HG02759 (cell line): ENCODE measurements around the gene PIK3AP1.

Experiments used
- ATAC-seq: cut with Tn5 transposase; IDR thresholded peaks from one replicate; pipeline ENCODE4 v1.9.1; 2021; ENCODE audit warnings: mild to moderate bottlenecking, moderate library complexity; ENCODE audit not compliant: unreplicated experiment

Gene PIK3AP1

GRCh38 chr10:96673318-96674099 lies 46.8 kb downstream of the PIK3AP1 start:
- ATAC-seq, result peak; percentile 75

- no peak for ATAC-seq
These were observed 47.7 kb downstream of the PIK3AP1 start for GRCh38 chr10:96672481-96673175.

GRCh38 chr10:96671211-96671890 lies 49.0 kb downstream of the PIK3AP1 start:
- no peak for ATAC-seq

- no peak for ATAC-seq
These were observed 49.5 kb downstream of the PIK3AP1 start for GRCh38 chr10:96670786-96671185.

- no peak for ATAC-seq
These were observed 52.9 kb downstream of the PIK3AP1 start for GRCh38 chr10:96667401-96667800.

- ATAC-seq, result peak; percentile 51
These were observed 53.6 kb downstream of the PIK3AP1 start for GRCh38 chr10:96666741-96667140.

- ATAC-seq, result no peak
These were observed 55.0 kb downstream of the PIK3AP1 start for GRCh38 chr10:96665306-96665705.

GRCh38 chr10:96664563-96664962 lies 55.8 kb downstream of the PIK3AP1 start:
- ATAC-seq, result no peak

- no peak for ATAC-seq
These were observed 56.5 kb downstream of the PIK3AP1 start for GRCh38 chr10:96663797-96664196.

- ATAC-seq, result no peak
These were observed 58.7 kb downstream of the PIK3AP1 start for GRCh38 chr10:96661632-96662031.

GRCh38 chr10:96660297-96660696 lies 60.0 kb downstream of the PIK3AP1 start:
- no peak for ATAC-seq

- no peak for ATAC-seq
These were observed 61.5 kb downstream of the PIK3AP1 start for GRCh38 chr10:96658844-96659243.

- no peak for ATAC-seq
These were observed 62.9 kb downstream of the PIK3AP1 start for GRCh38 chr10:96657385-96657784.

- no peak for ATAC-seq
These were observed 63.5 kb downstream of the PIK3AP1 start for GRCh38 chr10:96656839-96657238.

GRCh38 chr10:96656198-96656577 lies 64.1 kb downstream of the PIK3AP1 start:
- no peak for ATAC-seq

GRCh38 chr10:96655461-96656197 lies 64.7 kb downstream of the PIK3AP1 start:
- ATAC-seq, result no peak

GRCh38 chr10:96651998-96652431 lies 68.3 kb downstream of the PIK3AP1 start:
- ATAC-seq, result peak; percentile 81

GRCh38 chr10:96650958-96651357 lies 69.4 kb downstream of the PIK3AP1 start:
- no peak for ATAC-seq

GRCh38 chr10:96648297-96648696 lies 72.0 kb downstream of the PIK3AP1 start:
- no peak for ATAC-seq

- ATAC-seq, result no peak
These were observed 72.8 kb downstream of the PIK3AP1 start for GRCh38 chr10:96647466-96647865.

- ATAC-seq, result no peak
These were observed 73.6 kb downstream of the PIK3AP1 start for GRCh38 chr10:96646751-96647166.
